HG03175 (cell line): ENCODE measurements around the gene XRCC5.
A peak's percentile ranks its signal among the peaks of the same experiment; 100 is the strongest.
"Not testable (repeated sequence)": the region's sequence is repeated elsewhere in the genome, so short reads cannot be mapped to it uniquely, and the experiment has no call there.

Experiments
- ATAC-seq: cut with Tn5 transposase; IDR thresholded peaks from one replicate; pipeline ENCODE4 v1.9.1; 2021; ENCODE audit warnings: mild to moderate bottlenecking, moderate library complexity; ENCODE audit not compliant: unreplicated experiment

XRCC5 gene

GRCh38 chr2:216114714-216115531 lies 5.8 kb downstream of the XRCC5 start:
- ATAC-seq, result peak; percentile 41

DNA sequence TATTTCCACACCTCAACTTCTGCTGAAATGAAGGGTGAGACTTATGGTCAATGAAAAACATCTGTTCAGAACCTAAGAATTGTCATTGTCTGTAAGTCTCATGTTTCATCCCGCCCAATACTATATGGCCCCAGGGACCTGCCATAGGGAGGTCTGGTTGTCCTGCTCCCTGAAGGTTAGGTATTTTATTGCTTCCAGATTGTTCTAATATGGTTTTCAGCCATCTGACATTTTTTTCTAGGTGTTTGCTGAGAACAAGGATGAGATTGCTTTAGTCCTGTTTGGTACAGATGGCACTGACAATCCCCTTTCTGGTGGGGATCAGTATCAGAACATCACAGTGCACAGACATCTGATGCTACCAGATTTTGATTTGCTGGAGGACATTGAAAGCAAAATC lies 7.3 kb downstream of the XRCC5 start:
- ATAC-seq, result no peak

DNA sequence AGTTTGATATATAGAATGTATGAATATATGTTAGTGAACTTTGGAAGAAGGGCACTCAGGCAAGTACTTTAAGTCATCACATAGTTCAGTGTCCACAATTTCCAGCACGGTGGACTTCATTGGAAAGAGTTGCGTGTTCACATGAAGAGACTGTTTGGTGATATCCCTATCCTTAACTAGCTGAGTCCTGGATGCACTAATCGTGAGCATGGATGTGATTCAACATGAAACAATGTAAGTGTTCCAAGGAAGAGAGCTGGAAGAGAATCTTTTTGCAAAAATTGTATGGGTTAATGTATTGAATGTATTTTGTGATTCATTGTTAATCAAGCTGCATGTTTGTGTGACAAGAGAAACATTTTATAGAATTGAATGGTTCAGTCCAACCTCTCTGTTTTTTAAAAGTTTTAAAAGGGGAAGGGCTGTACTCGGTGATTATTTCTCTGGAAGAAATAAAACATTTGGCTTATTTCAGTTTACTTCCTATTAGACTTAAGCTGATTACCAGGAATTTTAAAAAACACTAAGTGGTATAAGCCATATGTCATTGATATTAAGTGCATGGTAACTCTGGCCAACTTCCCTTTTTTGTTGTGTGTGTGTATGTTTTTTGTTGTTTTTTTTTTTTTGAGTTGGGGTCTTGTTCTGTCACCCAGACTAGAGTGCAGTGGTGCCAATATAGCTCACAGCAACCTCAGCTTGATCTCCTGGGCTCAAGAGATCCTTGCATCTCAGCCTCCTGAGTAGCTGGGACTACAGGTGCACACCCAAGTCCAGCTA lies 8.6 kb downstream of the XRCC5 start:
- no peak for ATAC-seq

GRCh38 chr2:216118474-216118873 lies 9.3 kb downstream of the XRCC5 start:
- ATAC-seq, result no peak

- no peak for ATAC-seq
Observed at GRCh38 chr2:216119146-216119545, 10.0 kb downstream of the XRCC5 start.

GRCh38 chr2:216119986-216120385 lies 10.8 kb downstream of the XRCC5 start:
- no peak for ATAC-seq

DNA sequence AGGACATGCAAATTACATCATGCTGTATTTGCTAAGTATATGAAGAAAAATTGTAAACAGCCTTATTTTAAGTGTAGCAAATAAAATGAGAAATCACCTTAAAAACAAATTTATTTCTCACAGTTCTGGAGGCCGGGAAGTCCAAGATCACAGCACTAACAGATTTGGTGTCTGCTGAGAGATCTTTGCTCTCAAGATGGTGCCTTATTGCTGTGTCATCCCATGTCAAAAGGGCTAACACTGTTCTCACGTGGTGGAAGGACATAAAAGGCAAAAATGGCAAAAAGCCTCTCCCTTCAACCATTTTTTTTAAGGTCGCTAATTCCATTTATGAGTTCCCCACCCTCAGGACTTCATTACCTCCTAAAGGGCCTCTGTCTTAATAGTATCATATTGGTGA lies 12.1 kb downstream of the XRCC5 start:
- ATAC-seq, result no peak

- no peak for ATAC-seq
Observed at GRCh38 chr2:216126943-216127342, 17.8 kb downstream of the XRCC5 start.

DNA sequence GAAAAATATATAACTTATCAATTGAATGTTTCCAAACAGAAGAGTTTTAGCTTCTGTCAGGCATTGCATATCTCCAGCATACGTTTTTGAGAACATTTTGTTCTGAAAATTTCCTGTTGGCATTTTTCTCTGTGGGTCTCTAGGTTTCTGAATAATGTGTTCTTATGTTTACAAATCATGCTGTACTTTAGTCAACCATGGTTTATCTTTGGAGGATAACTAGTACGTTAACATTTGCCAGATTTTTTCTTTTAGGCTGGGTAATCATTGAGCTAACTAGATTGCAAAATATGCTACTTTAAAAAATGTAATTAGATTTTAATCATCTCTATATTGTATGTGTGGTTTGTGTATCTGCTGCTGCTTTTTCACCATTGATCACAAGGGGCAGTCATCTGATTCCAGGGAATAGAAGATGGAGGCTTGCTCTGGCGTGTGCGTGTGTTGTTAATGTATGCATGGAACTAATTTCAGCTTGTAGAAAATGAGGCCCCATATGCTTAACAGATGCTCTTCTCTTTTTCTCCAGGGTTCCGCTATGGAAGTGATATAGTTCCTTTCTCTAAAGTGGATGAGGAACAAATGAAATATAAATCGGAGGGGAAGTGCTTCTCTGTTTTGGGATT lies 21.3 kb downstream of the XRCC5 start:
- ATAC-seq, result no peak

GRCh38 chr2:216131175-216131926 lies 22.2 kb downstream of the XRCC5 start:
- ATAC-seq, result no peak

GRCh38 chr2:216132585-216132984 lies 23.4 kb downstream of the XRCC5 start:
- ATAC-seq, result no peak

DNA sequence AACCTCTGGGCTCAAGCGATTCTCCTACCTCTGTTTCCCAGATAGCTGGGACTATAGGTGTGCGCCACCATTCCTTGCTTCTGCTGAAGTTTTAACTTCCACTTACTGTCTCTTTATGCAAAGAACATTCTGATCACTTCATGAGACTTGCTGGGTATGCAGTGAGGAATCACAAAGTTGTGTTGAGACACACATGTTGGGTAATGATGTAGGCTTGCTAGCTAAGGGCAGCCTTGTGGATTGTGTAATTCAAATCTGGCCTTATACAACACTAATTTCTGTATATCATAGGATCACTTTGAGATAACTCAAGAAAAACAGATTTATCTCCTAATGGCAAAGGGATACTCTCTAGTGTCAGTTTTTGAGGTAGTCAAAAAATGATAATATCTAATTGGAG lies 24.2 kb downstream of the XRCC5 start:
- ATAC-seq, result no peak

GRCh38 chr2:216134958-216135541 lies 25.9 kb downstream of the XRCC5 start:
- no peak for ATAC-seq

GRCh38 chr2:216139884-216140283 lies 30.7 kb downstream of the XRCC5 start:
- no peak for ATAC-seq

DNA sequence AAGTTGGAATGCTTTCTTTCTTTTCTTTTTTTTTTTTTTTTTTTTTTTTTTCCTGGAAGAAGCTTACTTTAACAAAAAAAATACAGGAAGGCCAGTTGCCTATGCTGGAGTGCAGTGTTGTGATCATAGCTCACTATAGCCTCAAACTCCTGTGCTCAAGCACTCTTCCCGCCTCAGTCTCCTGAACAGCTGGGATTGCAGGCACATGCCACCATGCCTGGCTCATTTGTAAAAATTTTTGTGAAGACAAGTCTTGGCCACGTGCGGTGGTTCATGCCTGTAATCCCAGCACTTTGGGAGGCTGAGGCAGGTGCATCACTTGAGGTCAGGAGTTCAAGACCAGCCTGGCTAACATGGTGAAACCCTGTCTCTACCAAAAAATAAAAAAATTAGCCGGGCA lies 32.4 kb downstream of the XRCC5 start:
- not testable (repeated sequence) for ATAC-seq

GRCh38 chr2:216142540-216142939 lies 33.4 kb downstream of the XRCC5 start:
- peak; percentile 99 for ATAC-seq

DNA sequence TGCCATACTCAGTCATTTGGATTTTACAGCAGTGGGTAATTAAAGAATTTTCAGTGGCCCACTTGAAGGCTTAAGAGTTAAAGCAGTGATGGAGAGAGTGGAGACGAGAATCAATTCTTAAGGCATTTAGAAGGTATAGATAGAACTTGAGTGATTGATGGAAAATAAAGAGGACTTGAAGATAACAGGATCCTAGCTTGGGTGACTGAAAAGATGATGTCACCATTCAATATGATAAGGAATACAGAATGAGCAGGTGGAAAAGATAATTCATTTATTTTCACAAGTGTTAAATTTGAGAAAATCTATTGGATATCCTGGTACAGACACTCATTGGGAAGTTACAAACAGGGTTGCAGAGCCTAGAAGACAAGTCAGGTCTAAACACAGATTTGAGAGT lies 35.2 kb downstream of the XRCC5 start:
- no peak for ATAC-seq

DNA sequence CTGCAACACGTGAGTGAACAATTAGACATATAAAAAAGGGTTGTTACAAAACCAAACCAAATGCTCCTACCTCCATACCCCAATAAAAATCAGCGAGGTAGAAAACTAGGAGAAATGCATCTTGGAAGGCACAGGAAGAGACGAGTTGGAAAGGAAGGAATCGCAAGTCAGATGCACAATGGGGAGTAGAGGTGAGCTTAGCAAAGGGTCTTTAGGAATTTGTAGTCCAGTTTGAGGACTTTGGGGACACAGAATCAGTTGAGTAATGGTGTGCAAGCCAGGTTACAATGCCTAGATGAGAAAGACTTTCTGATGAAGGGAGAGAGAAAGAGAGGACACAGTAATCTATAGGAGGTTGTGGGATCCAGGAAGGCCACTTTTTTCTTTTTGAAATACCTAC lies 35.7 kb downstream of the XRCC5 start:
- ATAC-seq, result no peak

GRCh38 chr2:216146573-216146972 lies 37.4 kb downstream of the XRCC5 start:
- ATAC-seq, result no peak
